Gastroesophageal sphincter (tissue), 3 donors: Measurements from ENCODE around the gene DRC1.

Experiments used
- CTCF ChIP-seq, 4 experiments: fragments of 200-600 bp in 2 of 4; fragments of 450-650 bp in 2 of 4; sonication (generic) in 1 of 4; IDR thresholded peaks; one replicate each; pipeline ENCODE4 v1.5.1; 2017 to 2019; ENCODE audit warnings: antibody characterized with exemption in 4 of 4, mild to moderate bottlenecking in 2 of 4, moderate library complexity in 2 of 4
- POLR2A ChIP-seq, 2 donors: fragments of 450-650 bp; IDR thresholded peaks; one replicate each; pipeline ENCODE4 v1.6.1; 2017; ENCODE audit warnings: antibody characterized with exemption in 2 of 2, mild to moderate bottlenecking in 2 of 2, moderate library complexity in 1 of 2

- TF ChIP-seq CTCF (IDR thresholded peaks at IDR 0.05) = no peak
- TF ChIP-seq POLR2A (IDR thresholded peaks at IDR 0.05) = no peak
These were observed 9.1 kb downstream of the DRC1 start for GRCh38 chr2:26410764-26411243.
